Aorta (tissue), 5 donors: ENCODE results near the gene TPM4. TPM values are rescaled to one million over a fixed set of nuclear protein-coding genes. Genes with fewer than 3 reads are reported as not detected.
A peak's percentile ranks its signal among the peaks of the same experiment; 100 is the strongest.
"Not testable (repeated sequence)": the region's sequence is repeated elsewhere in the genome, so short reads cannot be mapped to it uniquely, and the experiment has no call there.

Source experiments
- ATAC-seq: fragments of 200-7000 bp; cut with Tn5 transposase; one replicate; pipeline ENCODE4 v1.9.1; 2022; ENCODE audit warnings: moderate library complexity; ENCODE audit not compliant: low FRiP score
- DNase-seq, 2 donors: peaks; one replicate each; pipeline ENCODE4 v3.0.0-alpha.2; 2020
- H3K27ac ChIP-seq, 2 donors: one replicate each; pipeline ENCODE4 v1.5.1; 2013; ENCODE audit warnings: low read length in 2 of 2, mild to moderate bottlenecking in 2 of 2, moderate library complexity in 2 of 2, control low read depth in 1 of 2, inconsistent platforms in 1 of 2, low read depth in 1 of 2
- H3K27me3 ChIP-seq, 2 donors: one replicate each; pipeline ENCODE4 v1.6.1; 2013; ENCODE audit warnings: control low read depth in 1 of 2, low read length in 1 of 2, mild to moderate bottlenecking in 1 of 2, moderate library complexity in 1 of 2; ENCODE audit not compliant: insufficient read depth in 2 of 2, control insufficient read depth in 1 of 2
- H3K36me3 ChIP-seq, 2 donors: one replicate each; pipeline ENCODE4 v1.6.1; 2013; ENCODE audit warnings: control low read depth in 1 of 2, low read length in 1 of 2, mild to moderate bottlenecking in 1 of 2; ENCODE audit not compliant: insufficient read depth in 2 of 2, control insufficient read depth in 1 of 2
- H3K4me1 ChIP-seq, 2 donors: one replicate each; pipeline ENCODE4 v1.6.1; 2013; ENCODE audit warnings: low read length in 2 of 2, control low read depth in 1 of 2, mild to moderate bottlenecking in 1 of 2, moderate library complexity in 1 of 2; ENCODE audit not compliant: insufficient read depth in 2 of 2, control insufficient read depth in 1 of 2
- H3K4me3 ChIP-seq, 2 donors: one replicate each; pipeline ENCODE4 v1.5.1; 2013; ENCODE audit warnings: low read length in 2 of 2, control low read depth in 1 of 2, mild to moderate bottlenecking in 1 of 2
- H3K9me3 ChIP-seq: one replicate; pipeline ENCODE4 v1.6.1; 2013; ENCODE audit warnings: mild to moderate bottlenecking, low read length; ENCODE audit not compliant: control insufficient read depth
- WGBS, 2 donors: extraction: QIAGEN DNeasy Blood & Tissue Kit; methylation state at CpG; one replicate each; pipeline ENCODE4 v1.1.7; 2013; 5-methylcytosine and 5-hydroxymethylcytosine counted together
- intact Hi-C, 2 donors: fragments of 100-400 bp; cut with DNase I; formaldehyde crosslinking; loops; one replicate each; pipeline versions ENCODE4 v1.14.2 to v1.15.0; 2022
- long read RNA-seq, 2 donors: library from polyadenylated mRNA; unstranded; transcript quantifications; one replicate each; pipeline ENCODE4 v2.0.0, GENCODE V29; 2020 to 2021
- polyA plus RNA-seq, 2 donors: library from polyadenylated mRNA; stranded (reverse); fragments of 200-250 nt; gene quantifications; one replicate each; pipeline ENCODE4 v1.2.3, GENCODE V29; 2013
- total RNA-seq, 2 donors: library from RNA; stranded (reverse); fragmentation: NEBNext Ultra II Directional; extraction: Animal tissue kit (Norgen Biotek cat#: 25700); gene quantifications; one replicate each; pipeline ENCODE4 v1.2.1, GENCODE V29; 2021
- donor health status: healthy with polysubstance abuse.
- donor health status: Bipolar disorder and iron deficiency.
- donor health status: DM: no; HTN: no; CAD: no.
- donor health status: DM: no; HTN: no; CAD: no.
- donor health status: DM: yes; HTN: yes; CAD: no.

The TPM4 gene
- total RNA-seq, result 1,000 to 10,000 TPM in 1 of 2 donors, 100 to 1,000 TPM in 1; 695 to 1,409 TPM
- polyA plus RNA-seq, result 100 to 1,000 TPM; 800 to 937 TPM
- long read RNA-seq, donor 1, transcript TPM4-201 (8 exons, 2,666 nt), result major isoform, 2,278 of 4,194 reads
- long read RNA-seq, donor 1, transcript TPM4-213 (1 exons, 2,672 nt), result minor isoform, 70 of 4,194 reads
- long read RNA-seq, donor 1, transcript TPM4-202 (9 exons, 1,417 nt), result minor isoform, 1,420 of 4,194 reads
- long read RNA-seq, donor 1, partial matches to known transcripts, result 171 of 4,194 reads
- long read RNA-seq, donor 1, other reads (novel, unspliced or antisense), result 254 of 4,194 reads
- long read RNA-seq, donor 2, transcript TPM4-202 (9 exons, 1,417 nt), result minor isoform, 52 of 437 reads
- long read RNA-seq, donor 2, transcript TPM4-213 (1 exons, 2,672 nt), result minor isoform, 51 of 437 reads
- long read RNA-seq, donor 2, transcript TPM4-201 (8 exons, 2,666 nt), result major isoform, 259 of 437 reads
- long read RNA-seq, donor 2, partial matches to known transcripts, result 34 of 437 reads
- long read RNA-seq, donor 2, other reads (novel, unspliced or antisense), result 41 of 437 reads

DNA sequence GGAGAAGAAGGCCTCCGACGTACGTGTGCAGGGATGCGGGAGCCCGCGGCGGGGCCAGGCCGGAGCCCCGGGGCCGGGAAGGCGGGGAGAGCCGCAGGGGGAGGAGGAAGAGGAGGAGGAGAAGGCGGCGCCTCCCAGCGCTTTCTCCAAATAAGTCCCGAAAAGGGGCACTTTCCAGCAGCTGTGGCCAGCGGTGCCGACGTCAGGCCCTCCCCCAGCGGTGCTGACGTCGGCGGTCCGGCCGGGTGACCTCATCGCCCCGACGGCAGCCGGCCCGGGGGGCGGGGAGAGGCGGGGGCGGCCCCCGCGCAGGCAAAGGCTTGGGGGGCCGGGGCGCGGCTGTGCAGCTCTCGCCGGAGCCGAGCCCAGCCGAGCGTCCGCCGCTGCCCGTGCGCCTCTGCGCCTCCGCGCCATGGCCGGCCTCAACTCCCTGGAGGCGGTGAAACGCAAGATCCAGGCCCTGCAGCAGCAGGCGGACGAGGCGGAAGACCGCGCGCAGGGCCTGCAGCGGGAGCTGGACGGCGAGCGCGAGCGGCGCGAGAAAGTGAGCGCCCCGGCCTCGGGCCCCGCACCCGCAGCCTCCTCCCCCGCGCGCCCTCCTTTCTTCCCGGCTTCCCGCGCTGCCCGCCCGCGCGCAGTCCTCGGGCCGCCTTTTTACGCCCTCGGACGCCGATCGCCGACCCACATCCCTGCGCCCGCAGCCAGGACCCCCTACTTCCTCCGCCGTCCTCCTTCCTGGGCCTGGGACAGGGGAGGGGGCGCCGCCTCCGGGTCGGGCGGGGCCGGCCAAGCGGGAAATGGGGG is at the start of gene TPM4:
Gene TPM4, plus strand, starts transcription at position 342 of the 804 bp plus-strand sequence. Its CDS starts 71 bp downstream, at position 413.
- Histone ChIP-seq H3K9me3 (no peaks in the 10 kb centered on the region), H3K4me3 (peak within 1 kb of the TSS; percentile 91 to 92), H3K27me3 (no peaks in the 10 kb centered on the region), H3K27ac (peak within 1 kb of the TSS; percentile 96 to 99), H3K36me3 (no peaks in the 10 kb centered on the region), H3K4me1 (no peaks in the 10 kb centered on the region)
- 0 to 1% methylated on average over 76 to 101 of the region's 101 CpGs for WGBS, 2 donors
- DNase-seq, result peak; percentile 96 to 97
- intact Hi-C loops, result no loop called here
- peak; percentile 90 for ATAC-seq

DNA sequence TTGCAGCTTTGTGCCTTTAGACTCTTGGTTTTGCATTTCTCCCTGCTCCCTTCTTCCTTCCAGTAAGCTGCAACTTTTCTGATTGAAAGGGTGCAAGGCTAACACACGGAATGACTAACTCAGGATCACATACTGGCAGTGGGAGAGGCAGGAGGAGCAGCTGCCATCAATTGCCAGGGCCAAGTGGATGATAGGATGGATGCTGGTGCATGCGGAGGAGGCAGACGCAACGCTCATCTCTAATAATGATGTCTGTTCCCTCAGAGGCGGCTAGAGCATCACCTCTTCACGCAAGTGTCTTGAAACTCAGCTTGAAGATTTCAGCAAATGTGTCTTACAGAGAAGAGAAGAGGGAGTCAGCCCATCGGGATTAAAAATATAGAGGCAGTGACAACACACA is 49.5 kb upstream of the TPM4 start:
- peak in 1 of 2 donors; percentile 15 for DNase-seq
- no peaks in the 10 kb centered on the region for H3K9me3 ChIP-seq
- intact Hi-C loops, result no loop called here
- H3K27ac ChIP-seq, result no peak overlapping the region
- ATAC-seq, result no peak
- H3K27me3 ChIP-seq, result no peaks in the 10 kb centered on the region
- H3K36me3 ChIP-seq, result no peaks in the 10 kb centered on the region
- 80 to 81% methylated on average over 7 of the region's 7 CpGs for WGBS, 2 donors
- H3K4me1 ChIP-seq, result no peaks in the 10 kb centered on the region
- H3K4me3 ChIP-seq, result no peak overlapping the region

DNA sequence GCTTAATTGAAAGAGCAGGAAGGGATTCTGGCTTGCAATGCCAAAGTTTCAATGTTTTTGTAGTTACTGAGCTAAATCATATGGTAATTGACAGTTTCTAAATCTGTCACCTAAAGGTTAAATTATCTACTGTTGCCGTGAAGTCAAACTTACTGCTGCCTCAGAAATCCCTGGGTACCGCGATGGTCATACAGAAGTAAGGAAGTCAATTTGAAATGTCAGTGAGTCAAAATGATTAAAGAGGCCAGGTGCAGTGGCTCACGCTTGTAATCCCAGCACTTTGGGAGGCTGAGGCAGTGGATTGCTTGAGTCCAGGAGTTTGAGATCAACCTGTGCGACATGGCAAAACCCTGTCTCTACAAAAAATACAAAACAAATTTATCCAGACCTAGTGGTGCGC is 48.8 kb upstream of the TPM4 start:
- Histone ChIP-seq H3K27me3 (no peaks in the 10 kb centered on the region), H3K4me3 (no peak overlapping the region), H3K36me3 (no peaks in the 10 kb centered on the region), H3K4me1 (no peaks in the 10 kb centered on the region), H3K27ac (no peak overlapping the region), H3K9me3 (no peaks in the 10 kb centered on the region)
- ATAC-seq (no peak), DNase-seq (peak in 1 of 2 donors; percentile 2)
- intact Hi-C loops, result no loop called here
- WGBS, 2 donors, result 56 to 57% methylated on average over 6 of the region's 6 CpGs

DNA sequence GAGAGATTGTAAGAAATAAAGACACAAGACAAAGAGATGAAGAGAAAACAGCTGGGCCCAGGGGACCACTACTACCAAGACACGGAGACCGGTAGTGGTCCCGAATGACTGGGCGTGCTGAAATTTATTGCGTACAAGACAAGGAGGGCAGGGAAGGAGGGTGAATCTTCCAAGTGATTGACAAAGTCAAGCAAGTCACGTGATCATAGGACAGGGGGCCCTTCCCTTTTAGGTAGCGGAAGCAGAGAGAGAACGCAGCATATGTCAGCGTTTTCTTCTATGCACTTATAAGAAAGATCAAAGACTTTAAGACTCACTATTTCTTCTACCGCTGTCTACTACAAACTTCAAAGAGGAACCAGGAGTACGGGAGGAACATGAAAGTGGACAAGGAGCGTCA is 46.1 kb upstream of the TPM4 start:
- H3K4me3 ChIP-seq, H3K36me3 ChIP-seq, H3K27ac ChIP-seq, ATAC-seq, intact Hi-C loops, H3K9me3 ChIP-seq, H3K4me1 ChIP-seq, H3K27me3 ChIP-seq: not testable (repeated sequence)
- 88% methylated on average over 12 of the region's 12 CpGs for WGBS, 2 donors
- peak in 1 of 2 donors; percentile 10 for DNase-seq

DNA sequence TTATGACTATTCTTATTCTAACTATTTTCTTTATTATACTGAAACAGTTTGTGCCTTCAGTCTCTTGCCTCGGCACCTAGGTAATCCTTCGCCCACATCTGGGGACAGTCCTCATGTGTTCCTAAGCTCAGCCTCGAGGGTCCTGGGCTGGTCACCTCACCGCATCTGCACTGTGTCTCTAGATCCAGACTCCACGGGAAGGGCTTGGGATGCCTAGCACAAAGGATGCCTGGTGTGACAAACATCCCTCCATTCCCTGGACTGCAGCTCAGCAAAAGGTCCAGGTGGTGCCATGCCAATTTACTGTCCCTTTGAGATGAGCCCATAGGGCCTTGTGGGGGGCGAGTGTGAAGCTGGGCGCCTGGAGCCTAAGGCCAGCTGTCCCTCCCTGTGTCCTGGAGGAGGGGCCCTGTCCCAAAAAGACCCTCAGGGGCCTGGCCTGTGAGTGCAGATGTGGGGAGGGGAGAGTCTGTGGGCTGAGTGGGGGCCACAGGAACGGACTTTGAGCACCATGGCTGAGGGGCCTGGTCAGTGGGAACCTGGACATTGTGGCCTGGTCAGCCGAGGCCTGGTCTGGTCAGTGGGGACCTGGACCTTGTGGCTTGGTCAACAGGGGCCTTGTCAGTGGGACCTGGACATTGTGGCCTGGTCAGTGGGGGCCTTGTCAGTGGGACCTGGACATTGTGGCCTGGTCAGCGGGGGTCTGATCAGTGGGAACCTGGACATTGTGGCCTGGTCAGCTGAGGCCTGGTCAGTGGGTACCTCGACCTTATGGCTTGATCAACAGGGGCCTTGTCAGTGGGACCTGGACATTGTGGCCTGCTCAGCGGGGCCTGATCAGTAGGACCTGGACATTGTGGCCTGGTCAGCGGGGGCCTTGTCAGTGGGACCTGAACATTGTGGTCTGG is 45.1 kb upstream of the TPM4 start:
- Histone ChIP-seq H3K27me3 (no peaks in the 10 kb centered on the region), H3K27ac (no peak overlapping the region), H3K9me3 (no peaks in the 10 kb centered on the region), H3K4me1 (no peaks in the 10 kb centered on the region), H3K4me3 (no peak overlapping the region), H3K36me3 (no peaks in the 10 kb centered on the region)
- DNase-seq (peak in 1 of 2 donors; percentile 59), ATAC-seq (no peak)
- intact Hi-C loops, result no loop called here
- WGBS, 2 donors, result 89 to 90% methylated on average over 13 of the region's 13 CpGs

DNA sequence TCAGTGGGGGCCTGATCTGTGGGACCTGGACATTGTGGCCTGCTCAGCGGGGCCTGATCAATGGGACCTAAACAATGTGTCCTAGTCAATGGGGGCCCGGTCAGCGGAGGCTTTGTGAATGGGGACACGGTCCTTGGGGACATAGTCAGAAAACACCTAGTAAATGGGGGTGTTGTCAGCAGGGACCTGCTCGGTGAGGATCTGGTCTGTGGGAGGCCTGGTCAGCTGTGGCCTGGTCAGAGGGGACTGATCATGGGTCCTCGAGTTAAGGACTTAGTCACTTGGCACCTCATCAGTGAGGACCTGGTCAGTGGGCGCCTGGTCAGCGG is 44.5 kb upstream of the TPM4 start:
- ATAC-seq, result no peak
- intact Hi-C loops, result no loop called here

DNA sequence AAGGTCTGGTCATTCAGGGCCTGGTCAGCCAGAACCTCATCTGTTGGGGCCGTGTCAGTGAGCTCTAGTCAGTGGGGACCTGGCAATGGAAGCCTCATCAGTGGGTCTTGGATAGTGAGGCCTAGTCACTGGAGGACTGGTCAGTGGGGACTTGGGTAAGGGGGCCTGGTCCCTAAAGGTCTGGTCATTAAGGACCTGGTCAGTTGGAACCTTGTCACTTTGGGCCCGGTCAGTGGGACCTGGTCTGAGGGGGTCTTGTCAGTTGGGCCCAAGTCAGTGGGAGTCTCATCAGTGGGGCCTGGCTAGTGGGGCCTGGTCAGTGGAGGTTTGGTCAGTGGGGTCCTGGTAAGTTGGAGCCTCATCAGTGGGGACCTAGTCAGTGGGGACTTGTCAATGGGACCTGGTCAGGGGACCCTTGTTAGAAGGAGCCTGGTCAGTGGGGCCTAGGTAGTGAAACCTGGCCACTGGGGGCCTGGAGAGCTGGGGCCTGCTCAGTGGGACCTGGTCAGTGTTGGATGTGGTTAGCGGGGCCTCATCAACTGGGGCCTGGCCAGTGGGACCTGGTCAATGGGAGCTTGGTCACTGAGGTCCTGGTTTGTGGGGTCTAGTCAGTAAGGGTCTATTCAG is 43.7 kb upstream of the TPM4 start:
- Histone ChIP-seq H3K36me3 (no peaks in the 10 kb centered on the region), H3K4me1 (no peaks in the 10 kb centered on the region), H3K9me3 (no peaks in the 10 kb centered on the region), H3K4me3 (no peak overlapping the region), H3K27ac (no peak overlapping the region), H3K27me3 (no peaks in the 10 kb centered on the region)
- DNase-seq, result peak in 1 of 2 donors; percentile 61
- intact Hi-C loops, result no loop called here
- ATAC-seq, result no peak
- 93 to 97% methylated on average over 3 of the region's 3 CpGs for WGBS, 2 donors

More for the DNA sequence above, 44.5 kb upstream of the TPM4 start:
- DNase-seq, result no peak
- no peaks in the 10 kb centered on the region for H3K27me3 ChIP-seq
- no peak overlapping the region for H3K27ac ChIP-seq
- no peak overlapping the region for H3K4me3 ChIP-seq
- WGBS, 2 donors, result 94 to 96% methylated on average over 8 of the region's 8 CpGs
- no peaks in the 10 kb centered on the region for H3K4me1 ChIP-seq
- H3K36me3 ChIP-seq, result no peaks in the 10 kb centered on the region
- no peaks in the 10 kb centered on the region for H3K9me3 ChIP-seq

DNA sequence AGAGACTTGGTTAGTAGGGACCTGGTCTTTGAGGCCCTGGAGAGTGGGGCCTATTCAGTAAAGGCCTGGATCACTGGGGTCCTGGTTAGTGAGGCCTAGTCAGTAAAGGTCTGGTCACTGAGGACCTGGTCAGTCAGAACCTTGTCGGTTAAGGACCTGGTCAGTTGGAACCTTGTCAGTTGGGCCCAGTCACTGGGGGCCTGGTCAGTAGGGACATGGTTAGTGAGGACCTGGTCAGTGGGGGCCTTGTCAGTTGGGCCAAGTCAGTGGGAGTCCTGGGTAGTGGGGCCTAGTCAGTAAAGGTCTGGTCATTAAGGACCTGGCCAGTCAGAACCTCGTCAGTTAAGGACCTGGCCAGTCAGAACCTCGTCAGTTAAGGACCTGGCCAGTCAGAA is 43.2 kb upstream of the TPM4 start:
- no peak for DNase-seq
- Histone ChIP-seq H3K27ac (no peak overlapping the region), H3K4me1 (no peaks in the 10 kb centered on the region), H3K27me3 (no peaks in the 10 kb centered on the region), H3K4me3 (no peak overlapping the region), H3K9me3 (no peaks in the 10 kb centered on the region), H3K36me3 (no peaks in the 10 kb centered on the region)
- ATAC-seq, result no peak
- intact Hi-C loops, result no loop called here
- WGBS, 2 donors, result 95 to 97% methylated on average over 3 of the region's 3 CpGs
